ENCODE measurements around the gene TAF5L. TPM values are rescaled to one million over a fixed set of nuclear protein-coding genes. Genes with fewer than 3 reads are reported as not detected.

TAF5L gene
- total RNA-seq, 4 donors from 2014 or later, result 14.9 to 26.1 (median 18.4) TPM

- H3K27me3 ChIP-seq, result no peaks in the 10 kb centered on the region
- no peaks in the 10 kb centered on the region for H3K9me3 ChIP-seq
- no peak overlapping the region for H3K27ac ChIP-seq
- peaks cover 0 to 6% of the 10 kb centered on the region in 2 donors for H3K36me3 ChIP-seq
- peak; percentile 87 to 89 for DNase-seq
- H3K4me1 ChIP-seq, result peaks cover 3 to 4% of the 10 kb centered on the region in 2 donors
- H3K4me3 ChIP-seq (replicated peaks in 1 of 3), result no peak overlapping the region
- TF ChIP-seq POLR2A (IDR thresholded peaks at IDR 0.05) (no peak), CTCF (IDR thresholded peaks at IDR 0.05) (peak; percentile 74 to 95 (median 93))
- intact Hi-C loops (cut with DNase I), result loop anchor here (5.0 kb wide), 1 partner anchor 651 kb away; no protein-coding TSS in a partner anchor
- 52 to 53% methylated on average over 19 of the region's 19 CpGs for WGBS, 2 donors
Measured at GRCh38 chr1:229661022-229661877, 35.3 kb upstream of the TAF5L start.

GRCh38 chr1:229657993-229658755 is 32.3 kb upstream of the TAF5L start:
- no peak overlapping the region for H3K4me3 ChIP-seq (replicated peaks in 1 of 3)
- H3K27ac ChIP-seq, result no peak overlapping the region
- peaks cover 3 to 4% of the 10 kb centered on the region in 2 donors for H3K4me1 ChIP-seq
- 92 to 95% methylated on average over 2 of the region's 2 CpGs for WGBS, 2 donors
- H3K9me3 ChIP-seq, result no peaks in the 10 kb centered on the region
- no peak for DNase-seq
- TF ChIP-seq CTCF (IDR thresholded peaks at IDR 0.05) (no peak), POLR2A (IDR thresholded peaks at IDR 0.05) (no peak)
- intact Hi-C loops (cut with DNase I), result no loop called here
- H3K36me3 ChIP-seq, result peaks cover 7 to 11% of the 10 kb centered on the region in 2 donors
- no peaks in the 10 kb centered on the region for H3K27me3 ChIP-seq

GRCh38 chr1:229655781-229656180 is 29.9 kb upstream of the TAF5L start:
- DNase-seq, result no peak

GRCh38 chr1:229653420-229653819 is 27.5 kb upstream of the TAF5L start:
- Histone ChIP-seq H3K36me3 (peaks cover 9 to 17% of the 10 kb centered on the region in 2 donors), H3K4me1 (peaks cover 0 to 6% of the 10 kb centered on the region in 2 donors), H3K9me3 (no peaks in the 10 kb centered on the region), H3K27me3 (no peaks in the 10 kb centered on the region), H3K27ac (no peak overlapping the region), H3K4me3 (replicated peaks in 1 of 3) (no peak overlapping the region)
- no peak for DNase-seq
- intact Hi-C loops (cut with DNase I), result no loop called here
- 76 to 79% methylated on average over 1 of the region's 1 CpG for WGBS, 2 donors
- TF ChIP-seq POLR2A (IDR thresholded peaks at IDR 0.05) (no peak), CTCF (IDR thresholded peaks at IDR 0.05) (no peak)

More at GRCh38 chr1:229655781-229656180, 29.9 kb upstream of the TAF5L start:
- TF ChIP-seq POLR2A (IDR thresholded peaks at IDR 0.05) (no peak), CTCF (IDR thresholded peaks at IDR 0.05) (no peak)
- intact Hi-C loops (cut with DNase I), result no loop called here
- WGBS, 2 donors, result 85 to 93% methylated on average over 5 of the region's 5 CpGs
- no peaks in the 10 kb centered on the region for H3K4me1 ChIP-seq
- no peak overlapping the region for H3K4me3 ChIP-seq (replicated peaks in 1 of 3)
- H3K36me3 ChIP-seq, result peaks cover 7 to 11% of the 10 kb centered on the region in 2 donors
- no peaks in the 10 kb centered on the region for H3K27me3 ChIP-seq
- H3K9me3 ChIP-seq, result no peaks in the 10 kb centered on the region
- H3K27ac ChIP-seq, result no peak overlapping the region
